Activated naive CD8-positive, alpha-beta T cell treated with anti-CD3 and anti-CD28 coated beads for 36 hours (primary cell): ENCODE results near the gene TMEM202. TPM values are rescaled to one million over a fixed set of nuclear protein-coding genes. Genes with fewer than 3 reads are reported as not detected.
"Not testable (repeated sequence)": the region's sequence is repeated elsewhere in the genome, so short reads cannot be mapped to it uniquely, and the experiment has no call there.

Experiments used
- DNase-seq: peaks from one replicate; pipeline ENCODE4 v3.0.0; 2021
- H3K27ac Mint-ChIP-seq: one replicate; pipeline ENCODE4 v1.8.0; 2022; ENCODE audit warnings: mild to moderate bottlenecking, moderate library complexity, mixed read lengths
- H3K27me3 Mint-ChIP-seq: one replicate; pipeline ENCODE4 v1.8.0; 2022; ENCODE audit warnings: mild to moderate bottlenecking, mixed read lengths
- H3K36me3 Mint-ChIP-seq: one replicate; pipeline ENCODE4 v1.8.0; 2021; ENCODE audit warnings: mild to moderate bottlenecking, mixed read lengths
- H3K4me1 Mint-ChIP-seq: one replicate; pipeline ENCODE4 v1.8.0; 2021; ENCODE audit warnings: mixed read lengths
- H3K4me3 Mint-ChIP-seq: one replicate; pipeline ENCODE4 v1.8.0; 2022; ENCODE audit warnings: mild to moderate bottlenecking, moderate library complexity, mixed read lengths
- H3K9me3 Mint-ChIP-seq: one replicate; pipeline ENCODE4 v1.8.0; 2022; ENCODE audit warnings: mixed read lengths
- total RNA-seq, 2 experiments: library from RNA; stranded (reverse); gene quantifications; one replicate each; pipeline ENCODE4 v1.2.3, GENCODE V29; 2021

TMEM202 gene
- total RNA-seq, 2 experiments from 2014 or later, result not detected

DNA sequence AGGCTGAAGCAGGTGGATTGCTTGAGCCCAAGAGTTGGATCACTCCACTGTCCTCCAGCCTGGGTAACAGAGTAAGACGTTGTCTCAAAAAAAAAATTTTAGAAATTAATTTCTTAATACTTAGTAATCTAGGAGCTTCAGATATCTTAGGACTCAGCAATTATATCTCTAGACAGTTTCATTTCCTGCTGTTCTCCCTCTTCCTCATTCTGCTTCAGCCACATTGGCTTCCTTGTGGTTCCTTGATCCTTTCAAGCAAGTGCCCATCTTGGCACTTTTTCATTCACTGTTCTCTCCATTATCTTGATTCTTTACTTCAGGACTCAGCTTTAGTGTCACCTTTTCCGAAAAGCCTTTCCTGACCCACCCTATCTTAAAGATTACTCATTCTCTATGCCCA lies 22.5 kb downstream of the TMEM202 start:
- DNase-seq, result no peak
- Mint-ChIP-seq H3K27ac (no peak overlapping the region), H3K4me1 (no peaks in the 10 kb centered on the region), H3K9me3 (peaks cover 6% of the 10 kb centered on the region), H3K27me3 (no peaks in the 10 kb centered on the region), H3K36me3 (no peaks in the 10 kb centered on the region), H3K4me3 (no peak overlapping the region)

DNA sequence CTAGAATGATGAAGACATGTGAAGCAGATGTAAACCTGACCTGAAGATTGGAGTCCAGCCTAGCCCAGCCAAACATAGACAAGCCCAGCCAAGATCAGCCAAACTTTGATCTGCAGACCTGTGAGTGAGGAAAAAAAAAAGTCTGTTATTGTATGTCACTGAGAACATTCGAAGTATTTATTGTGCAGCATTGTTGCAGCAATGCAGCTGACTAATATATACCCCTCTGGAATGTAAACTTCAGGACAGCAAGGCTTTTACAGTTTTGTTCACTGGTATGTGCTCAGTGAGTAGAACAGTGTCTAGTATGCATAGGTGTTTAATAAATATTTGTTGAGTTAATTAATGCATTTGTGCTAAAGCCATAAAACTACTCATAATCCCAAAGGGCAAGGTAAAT lies 23.4 kb downstream of the TMEM202 start:
- Mint-ChIP-seq H3K27me3 (no peaks in the 10 kb centered on the region), H3K9me3 (peaks cover 11% of the 10 kb centered on the region), H3K27ac (no peak overlapping the region), H3K36me3 (peaks cover under 1% of the 10 kb centered on the region), H3K4me1 (no peaks in the 10 kb centered on the region), H3K4me3 (no peak overlapping the region)
- DNase-seq, result no peak

DNA sequence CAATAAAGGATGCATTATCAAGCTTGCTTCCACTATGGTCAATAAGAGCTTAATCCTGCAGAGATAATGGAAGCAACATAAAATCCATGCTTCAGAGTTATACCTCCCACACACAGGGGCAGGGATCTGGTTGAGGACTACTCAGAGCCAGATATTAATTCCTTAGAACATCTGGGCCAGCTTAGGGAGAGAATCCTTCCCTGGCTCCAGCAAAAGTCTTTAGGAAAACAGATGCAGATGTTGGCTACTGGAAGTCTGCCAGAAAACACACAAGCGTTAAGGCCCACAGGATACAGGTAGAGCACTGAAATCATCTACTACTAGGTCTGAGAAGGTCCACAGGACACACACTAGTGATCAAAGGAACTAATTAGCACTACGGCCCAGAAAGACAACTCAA lies 25.2 kb downstream of the TMEM202 start:
- DNase-seq, result no peak
- Mint-ChIP-seq H3K9me3 (peaks cover 21% of the 10 kb centered on the region), H3K27ac (no peak overlapping the region), H3K4me1 (no peaks in the 10 kb centered on the region), H3K4me3 (no peak overlapping the region), H3K36me3 (peaks cover 4% of the 10 kb centered on the region), H3K27me3 (no peaks in the 10 kb centered on the region)

DNA sequence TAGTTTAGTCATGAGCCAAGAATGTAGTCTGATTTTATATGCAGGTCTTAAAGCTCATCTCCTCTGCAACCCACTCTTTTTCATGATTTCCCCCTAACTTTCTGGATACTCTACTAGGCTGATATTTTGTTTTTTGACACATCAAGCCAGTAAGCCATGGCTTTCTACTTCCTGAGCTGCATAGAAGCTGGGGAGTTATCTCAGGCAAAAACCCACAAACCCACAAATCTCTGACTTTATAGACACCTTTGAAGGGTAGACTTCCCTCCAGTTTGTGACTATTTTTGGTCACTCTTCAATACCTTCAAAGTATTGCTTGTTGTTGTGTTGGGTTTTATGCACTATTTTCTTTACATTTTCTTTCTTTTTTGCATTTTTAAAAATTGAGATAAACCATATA lies 28.6 kb downstream of the TMEM202 start:
- Mint-ChIP-seq H3K4me1 (no peaks in the 10 kb centered on the region), H3K9me3 (peaks cover 23% of the 10 kb centered on the region), H3K4me3 (no peak overlapping the region), H3K36me3 (peaks cover 4% of the 10 kb centered on the region), H3K27me3 (no peaks in the 10 kb centered on the region), H3K27ac (no peak overlapping the region)
- DNase-seq, result no peak

DNA sequence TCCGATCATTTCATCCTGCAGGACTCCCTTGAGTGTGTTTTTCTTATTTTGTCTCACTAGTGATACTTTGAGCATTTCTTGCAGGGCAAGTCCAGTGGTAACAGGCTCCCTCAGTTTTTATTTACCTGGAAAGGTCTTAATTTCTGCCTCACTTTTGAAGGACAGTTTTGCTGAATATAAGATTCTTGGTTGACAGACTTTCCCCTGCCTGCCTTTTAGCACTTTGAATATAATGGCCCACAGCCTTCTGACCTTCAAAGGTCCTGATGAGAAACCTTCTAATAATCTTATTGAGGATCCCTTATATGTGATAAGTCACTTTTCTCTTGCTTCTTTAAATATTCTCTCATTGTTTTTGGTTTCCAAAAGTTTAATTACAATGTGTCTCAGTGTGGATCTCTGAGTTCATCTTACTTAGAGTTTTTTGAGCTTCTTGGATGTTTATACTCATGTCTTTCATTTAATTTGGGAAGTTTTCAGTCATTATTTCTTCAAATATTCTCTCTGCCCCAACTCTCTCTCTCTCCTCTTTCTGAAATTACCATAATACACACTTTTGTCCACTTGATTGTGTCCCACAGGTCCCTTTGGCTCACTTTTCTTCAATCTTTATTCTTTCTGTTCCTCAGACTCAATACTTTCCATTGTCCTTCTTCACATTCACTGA lies 39.7 kb downstream of the TMEM202 start:
- H3K9me3 Mint-ChIP-seq, result peaks cover 10% of the 10 kb centered on the region
- H3K4me3 Mint-ChIP-seq, result no peak overlapping the region
- no peak overlapping the region for H3K27ac Mint-ChIP-seq
- peaks cover 9% of the 10 kb centered on the region for H3K27me3 Mint-ChIP-seq
- no peaks in the 10 kb centered on the region for H3K4me1 Mint-ChIP-seq
- peaks cover 4% of the 10 kb centered on the region for H3K36me3 Mint-ChIP-seq
- DNase-seq, result no peak

DNA sequence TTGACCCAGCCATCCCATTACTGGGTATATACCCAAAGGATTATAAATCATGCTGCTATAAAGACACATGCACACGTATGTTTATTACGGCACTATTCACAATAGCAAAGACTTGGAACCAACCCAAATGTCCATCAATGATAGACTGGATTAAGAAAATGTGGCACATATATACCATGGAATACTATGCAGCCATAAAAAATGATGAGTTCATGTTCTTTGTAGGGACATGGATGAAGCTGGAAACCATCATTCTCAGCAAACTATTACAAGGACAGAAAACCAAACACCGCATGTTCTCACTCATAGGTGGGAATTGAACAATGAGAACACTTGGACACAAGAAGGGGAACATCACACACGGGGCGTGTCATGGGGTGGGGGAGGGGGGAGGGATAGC lies 44.7 kb downstream of the TMEM202 start:
- H3K9me3 Mint-ChIP-seq, H3K4me3 Mint-ChIP-seq, H3K36me3 Mint-ChIP-seq, H3K4me1 Mint-ChIP-seq, H3K27ac Mint-ChIP-seq, DNase-seq: not testable (repeated sequence)
- H3K27me3 Mint-ChIP-seq, result peaks cover 19% of the 10 kb centered on the region

DNA sequence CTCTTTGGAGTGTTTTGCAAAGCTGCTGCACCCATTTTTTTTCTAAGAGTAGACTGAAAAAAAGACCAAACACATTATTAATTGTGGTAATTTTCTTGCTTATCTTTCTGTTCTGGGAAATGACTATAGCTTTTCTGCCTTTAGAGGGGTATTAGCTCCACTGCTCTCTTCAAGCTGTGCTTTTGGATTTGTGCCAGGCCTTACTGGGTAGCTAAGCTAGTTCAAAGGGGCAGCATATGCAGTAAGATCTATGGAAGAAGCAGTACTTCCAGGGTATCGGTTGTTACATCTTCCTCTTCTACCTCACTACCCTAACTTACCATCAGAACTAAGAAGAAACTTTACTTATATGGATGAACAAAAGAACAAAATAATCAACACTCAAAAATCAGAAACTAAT lies 47.3 kb downstream of the TMEM202 start:
- no peak for DNase-seq
- Mint-ChIP-seq H3K4me3 (no peak overlapping the region), H3K9me3 (no peaks in the 10 kb centered on the region), H3K27ac (no peak overlapping the region), H3K36me3 (no peaks in the 10 kb centered on the region), H3K27me3 (peaks cover 19% of the 10 kb centered on the region), H3K4me1 (no peaks in the 10 kb centered on the region)

DNA sequence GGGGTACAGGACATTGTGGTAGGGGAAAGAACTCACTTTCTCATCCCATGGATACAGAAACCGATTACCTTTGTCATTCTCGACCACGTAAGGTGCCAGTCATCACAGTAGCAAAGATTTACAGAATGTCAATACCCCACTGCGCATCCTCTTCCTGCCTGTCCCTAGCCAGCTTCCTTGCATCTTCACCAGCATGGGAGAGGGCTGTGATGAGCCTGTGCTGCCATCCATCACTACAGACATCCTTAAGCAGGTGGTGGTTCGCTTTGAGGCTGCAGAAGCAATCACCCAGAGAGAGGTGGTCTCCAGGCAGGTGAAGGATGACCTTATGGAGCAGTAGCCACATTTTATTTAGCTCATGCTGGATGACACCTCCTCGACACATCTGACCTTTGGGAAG lies 52.7 kb downstream of the TMEM202 start:
- no peaks in the 10 kb centered on the region for H3K9me3 Mint-ChIP-seq
- H3K27me3 Mint-ChIP-seq, result peaks cover 8% of the 10 kb centered on the region
- H3K4me3 Mint-ChIP-seq, result no peak overlapping the region
- H3K4me1 Mint-ChIP-seq, result no peaks in the 10 kb centered on the region
- no peaks in the 10 kb centered on the region for H3K36me3 Mint-ChIP-seq
- DNase-seq, result no peak
- no peak overlapping the region for H3K27ac Mint-ChIP-seq

DNA sequence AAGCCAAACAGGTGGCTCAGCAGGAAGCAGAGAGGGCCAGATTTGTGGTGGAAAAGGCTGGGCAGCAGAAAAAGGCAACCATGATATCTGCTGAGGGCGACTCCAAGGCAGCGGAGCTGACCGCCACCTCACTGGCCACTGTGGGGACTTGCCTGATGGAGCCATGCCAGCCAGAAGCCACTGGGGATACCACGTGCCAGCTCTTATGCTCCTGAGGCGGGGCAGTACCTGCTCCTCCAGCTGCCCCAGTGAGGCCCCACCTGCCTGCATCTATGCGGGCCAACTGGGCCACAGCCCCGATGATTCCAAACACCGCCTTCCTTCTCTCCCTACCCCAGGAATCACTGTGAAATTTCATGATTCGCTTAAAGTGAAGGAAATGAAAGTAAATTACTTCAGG lies 53.1 kb downstream of the TMEM202 start:
- Mint-ChIP-seq H3K9me3 (no peaks in the 10 kb centered on the region), H3K27ac (no peak overlapping the region), H3K27me3 (peaks cover 4% of the 10 kb centered on the region), H3K4me3 (no peak overlapping the region), H3K4me1 (no peaks in the 10 kb centered on the region), H3K36me3 (no peaks in the 10 kb centered on the region)
- no peak for DNase-seq

DNA sequence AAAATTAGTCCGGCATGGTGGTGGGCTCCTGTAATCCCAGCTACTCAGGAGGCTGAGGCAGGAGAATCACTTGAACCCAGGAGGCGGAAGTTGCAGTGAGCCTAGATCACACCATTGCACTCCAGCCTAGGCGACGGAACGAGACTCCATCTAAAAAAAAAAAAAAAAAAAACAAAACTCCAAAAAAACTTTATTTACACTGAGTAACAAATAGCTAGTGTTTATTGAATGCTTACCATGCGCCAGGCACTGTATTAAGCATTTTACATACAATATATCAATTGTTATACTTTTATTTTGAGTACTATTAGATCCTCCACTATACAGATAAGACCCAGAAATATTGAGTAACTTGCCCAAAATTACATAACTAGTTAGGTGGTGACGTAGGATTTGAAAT lies 58.6 kb downstream of the TMEM202 start:
- Mint-ChIP-seq H3K27me3 (no peaks in the 10 kb centered on the region), H3K4me1 (peaks cover 3% of the 10 kb centered on the region), H3K9me3 (no peaks in the 10 kb centered on the region), H3K36me3 (no peaks in the 10 kb centered on the region), H3K4me3 (no peak overlapping the region), H3K27ac (no peak overlapping the region)
- DNase-seq, result no peak

Other genes starting within 250 kb of the TMEM202 start
- gene GRAMD2A, start 200.5 kb upstream of the TMEM202 start, total RNA-seq, result not detected
- 1,000 to 10,000 TPM; 2,301 to 2,323 TPM for gene PKM, start 167.1 kb upstream of the TMEM202 start, total RNA-seq
- 10 to 100 TPM; 43.0 to 47.3 TPM for gene PARP6, start 125.8 kb upstream of the TMEM202 start, total RNA-seq
- gene CELF6, start 78.1 kb upstream of the TMEM202 start, total RNA-seq, result under 1 TPM; 0.16 TPM
- 10 to 100 TPM; 61.3 to 66.2 TPM for gene HEXA, start 22.3 kb upstream of the TMEM202 start, total RNA-seq
- gene ARIH1, start 76.0 kb downstream of the TMEM202 start, total RNA-seq, result 100 to 1,000 TPM; 152 to 160 TPM